SW 1271 (cell line): ENCODE data around the gene MYH1.
A peak's percentile ranks its signal among the peaks of the same experiment; 100 is the strongest.
"Not testable (repeated sequence)": the region's sequence is repeated elsewhere in the genome, so short reads cannot be mapped to it uniquely, and the experiment has no call there.

ENCODE experiments used
- DNase-seq, 2 experiments: peaks; one replicate each; lab custom pipeline; 2025; lab: John Stamatoyannopoulos, UW

MYH1 gene

GRCh38 chr17:10518271-10519037 lies at the start of gene MYH1:
Gene MYH1 (minus strand): TSS chr17:10518542. CDS start chr17:10516642, 1,900 bp downstream.
- DNase-seq = no peak

DNA sequence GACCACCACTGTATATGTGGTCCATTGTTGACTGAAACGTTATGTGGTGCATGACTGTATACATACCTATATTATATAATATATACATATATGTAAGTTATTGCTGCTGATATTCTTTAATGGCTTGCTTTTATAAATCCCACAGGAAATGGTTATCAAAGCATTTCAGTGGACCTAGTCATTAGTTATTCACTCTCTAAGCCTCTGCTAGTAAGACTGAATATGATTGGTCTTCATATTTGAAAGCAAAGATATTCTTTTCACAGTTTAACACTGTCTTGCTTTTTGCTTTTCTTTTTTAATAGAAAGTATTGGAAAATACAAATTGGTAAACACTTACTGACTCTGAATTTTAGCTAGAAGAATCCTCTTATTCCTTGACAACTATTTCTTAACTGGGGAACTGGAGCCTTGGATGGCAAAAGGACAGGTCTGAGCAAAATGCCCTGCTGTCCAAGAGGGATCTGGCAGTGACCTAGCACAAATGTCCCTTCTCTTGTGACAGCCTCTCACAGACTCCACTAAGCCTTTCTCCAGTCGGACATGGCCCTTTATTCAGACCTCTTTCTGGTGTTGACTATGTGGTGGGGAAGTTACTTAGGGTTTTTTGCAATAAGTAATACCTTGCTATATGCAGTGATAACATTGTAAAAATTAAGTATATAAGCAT lies 45.8 kb upstream of the MYH1 start:
- DNase-seq = no peak

GRCh38 chr17:10558049-10558448 lies 39.7 kb upstream of the MYH1 start:
- DNase-seq = no peak

DNA sequence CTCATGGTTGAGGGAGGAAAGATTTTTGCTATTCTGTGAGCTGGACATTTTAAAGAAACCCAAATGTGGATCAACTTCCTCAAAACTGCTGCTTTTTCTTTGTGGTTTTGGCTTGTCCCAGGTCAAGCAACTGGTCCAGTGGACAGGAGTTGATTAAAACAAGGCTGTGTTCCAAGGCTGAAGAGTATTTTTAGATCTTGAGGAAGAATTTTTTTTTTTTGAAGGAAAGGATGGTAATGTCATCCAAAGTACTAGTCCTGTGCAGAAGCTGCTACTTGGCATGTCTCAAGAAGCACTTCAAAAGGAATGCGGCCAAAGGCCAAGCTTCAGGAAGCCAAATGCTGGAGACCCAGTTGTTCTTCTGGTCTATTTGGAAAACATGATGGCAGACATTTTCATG lies 39.1 kb upstream of the MYH1 start:
- no peak for DNase-seq

GRCh38 chr17:10556301-10557005 lies 38.1 kb upstream of the MYH1 start:
- no peak for DNase-seq

DNA sequence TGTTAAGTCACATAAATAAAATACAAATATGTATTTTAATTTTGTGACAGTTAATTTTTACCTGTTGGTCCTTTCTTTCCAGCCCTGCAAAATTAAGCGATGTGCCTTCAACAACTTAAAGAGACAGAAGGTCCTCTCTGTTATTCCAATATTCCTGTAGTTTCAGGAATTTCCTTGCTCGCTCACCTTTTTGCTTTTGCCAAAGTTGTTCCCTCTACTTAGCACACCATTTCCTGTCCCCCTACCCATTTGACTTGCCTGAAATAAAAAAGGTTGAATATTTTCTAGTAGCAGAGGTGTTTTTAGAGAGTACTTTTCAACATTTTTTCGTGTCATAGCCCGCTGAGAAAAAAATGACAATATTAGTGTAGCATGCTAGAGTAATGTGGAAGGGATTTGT lies 31.7 kb upstream of the MYH1 start:
- no peak for DNase-seq

DNA sequence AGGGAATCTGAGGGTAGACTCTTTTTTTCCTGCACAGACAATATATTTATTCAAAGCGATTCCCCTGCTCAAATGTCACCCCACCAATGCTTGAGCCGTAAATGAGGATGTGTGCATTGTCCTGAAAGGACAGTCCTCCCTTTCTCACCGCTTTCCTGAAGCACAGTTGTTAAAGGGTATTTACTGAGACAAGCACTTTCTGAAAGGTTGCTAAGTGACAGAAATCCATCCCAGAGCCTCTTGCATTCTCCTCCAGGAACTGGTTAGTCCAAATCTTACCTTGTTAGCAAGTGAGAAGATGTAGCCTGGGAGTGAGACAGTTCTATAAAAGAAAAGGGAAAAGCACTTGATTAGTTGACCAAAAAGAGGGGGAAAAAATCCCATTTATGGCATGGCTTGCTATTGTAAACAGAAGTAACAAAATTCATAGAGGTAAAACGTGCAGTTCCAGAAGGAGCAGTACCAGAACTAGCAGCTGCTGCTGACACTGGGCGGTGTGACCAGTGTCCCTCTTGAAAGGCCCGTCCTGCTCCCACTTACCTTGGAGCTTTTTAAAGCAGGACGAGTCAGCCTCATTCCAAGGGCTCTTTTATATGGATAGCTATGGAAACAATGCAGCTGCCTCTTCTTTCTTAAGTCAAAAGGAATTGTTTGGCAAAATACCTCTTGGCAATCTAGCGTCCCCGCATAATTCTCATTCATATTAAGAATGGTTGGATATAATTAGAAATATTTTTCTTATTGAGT lies 30.9 kb upstream of the MYH1 start, which contains the start of gene MYH2:
Gene MYH2, minus strand, starts transcription at position 563 of the 747 bp plus-strand sequence. CDS start 1,738 bp downstream, outside the sequence.
- DNase-seq = no peak

GRCh38 chr17:10547351-10547750 lies 29.0 kb upstream of the MYH1 start:
- no peak for DNase-seq

GRCh38 chr17:10543486-10543885 lies 25.1 kb upstream of the MYH1 start:
- DNase-seq = peak in 1 of 2 experiments; percentile 37

DNA sequence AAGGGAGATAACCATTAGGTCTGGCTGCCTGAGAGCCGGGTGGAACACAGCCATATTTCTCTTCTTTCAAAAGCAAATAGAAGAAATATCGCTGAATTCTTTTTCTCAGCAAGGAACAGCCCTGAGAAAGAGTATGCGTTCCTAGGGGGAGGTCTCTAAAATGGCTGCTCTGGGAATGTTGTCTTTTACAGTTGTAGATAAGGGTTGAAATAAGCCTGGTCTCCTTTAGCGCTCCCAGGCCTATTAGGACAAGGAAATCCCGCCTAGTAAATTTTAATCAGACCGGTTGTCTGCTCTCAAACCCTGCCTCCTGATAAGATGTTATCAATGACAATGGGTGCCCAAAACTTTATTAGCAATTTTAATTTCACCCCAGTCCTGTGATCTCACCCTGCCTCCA lies 22.8 kb upstream of the MYH1 start:
- DNase-seq = not testable (repeated sequence)

DNA sequence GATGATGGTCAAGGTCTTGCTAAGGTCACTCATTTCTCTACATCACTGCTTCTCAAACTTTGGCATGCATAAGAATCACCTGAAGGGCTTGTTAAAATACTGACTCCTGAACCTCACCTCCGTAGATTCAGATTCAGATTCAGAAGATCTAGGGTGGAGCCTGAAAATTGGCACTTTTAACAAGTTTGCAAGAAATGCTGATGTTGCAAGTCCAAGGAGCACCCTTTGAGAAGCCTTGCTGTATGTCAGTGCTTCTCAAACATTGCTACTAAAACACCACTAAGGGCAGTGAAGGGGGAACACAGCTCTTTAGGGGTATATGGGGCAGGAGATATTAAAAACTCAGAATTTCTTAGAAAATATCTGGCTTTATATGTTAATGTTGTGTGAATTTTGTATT lies 13.7 kb upstream of the MYH1 start:
- no peak for DNase-seq

DNA sequence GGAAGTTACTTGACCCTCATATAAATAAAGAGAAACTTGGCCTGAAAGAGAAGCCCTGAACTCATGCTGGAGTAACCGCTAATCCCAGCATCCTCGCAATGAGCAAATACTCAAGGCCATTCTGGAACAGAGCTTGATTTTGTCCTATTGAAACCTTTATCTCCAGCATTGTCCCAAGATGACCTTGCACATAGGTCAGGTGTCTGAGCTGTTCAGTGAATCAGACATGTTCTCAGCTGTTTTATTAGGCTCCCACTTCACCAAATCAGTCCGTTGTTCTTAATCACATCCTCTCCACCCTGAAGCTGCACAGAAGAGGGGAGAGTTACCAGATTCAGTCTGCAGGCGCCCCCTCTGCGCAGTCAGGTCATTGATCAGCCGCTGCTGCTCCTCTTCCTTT lies 9.1 kb upstream of the MYH1 start:
- DNase-seq = no peak

- no peak for DNase-seq
Measured at GRCh38 chr17:10526517-10526916, 8.2 kb upstream of the MYH1 start.

DNA sequence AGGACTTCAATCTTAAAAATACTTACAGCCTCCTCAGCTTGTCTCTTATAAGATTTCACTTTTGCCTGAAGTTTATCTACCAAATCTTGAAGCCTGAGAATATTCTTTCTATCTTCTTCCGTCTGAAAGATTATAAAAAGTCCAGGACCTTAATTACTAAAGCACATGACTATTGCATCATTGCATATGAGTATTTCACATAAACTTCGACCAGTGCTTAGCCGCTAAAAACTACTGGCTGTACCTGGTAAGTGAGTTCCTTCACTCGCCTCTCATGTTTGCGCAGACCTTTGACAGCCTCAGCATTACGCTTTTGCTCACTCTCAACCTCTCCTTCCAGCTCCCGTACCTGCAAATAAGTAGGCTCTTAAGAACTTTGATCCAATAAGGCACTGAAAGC lies 4.7 kb upstream of the MYH1 start:
- no peak for DNase-seq

- DNase-seq = no peak
Measured at GRCh38 chr17:10521949-10522348, 3.6 kb upstream of the MYH1 start.

DNA sequence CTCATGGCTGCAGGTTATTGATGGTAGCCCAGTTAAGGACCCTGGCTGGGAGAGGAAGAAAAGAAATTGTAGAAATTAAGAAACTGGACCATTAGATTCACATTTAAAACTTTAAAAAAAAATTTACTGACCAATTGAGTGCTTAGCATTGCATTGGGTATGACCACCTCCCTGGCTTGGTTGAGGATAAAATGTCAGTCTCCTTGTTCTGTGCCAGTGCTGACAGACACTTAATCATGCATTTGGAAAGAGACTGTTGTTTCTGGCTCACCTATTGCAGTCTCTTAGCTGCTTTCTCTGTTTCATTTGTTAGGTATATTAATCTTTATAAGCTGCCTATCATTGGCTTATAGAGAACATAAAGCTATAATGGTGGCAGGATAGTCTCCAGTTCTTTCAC lies 1.7 kb downstream of the MYH1 start:
- no peak for DNase-seq

- DNase-seq = no peak
Measured at GRCh38 chr17:10516065-10516464, 2.3 kb downstream of the MYH1 start.

- DNase-seq = no peak
Measured at GRCh38 chr17:10513299-10514067, 4.9 kb downstream of the MYH1 start.

DNA sequence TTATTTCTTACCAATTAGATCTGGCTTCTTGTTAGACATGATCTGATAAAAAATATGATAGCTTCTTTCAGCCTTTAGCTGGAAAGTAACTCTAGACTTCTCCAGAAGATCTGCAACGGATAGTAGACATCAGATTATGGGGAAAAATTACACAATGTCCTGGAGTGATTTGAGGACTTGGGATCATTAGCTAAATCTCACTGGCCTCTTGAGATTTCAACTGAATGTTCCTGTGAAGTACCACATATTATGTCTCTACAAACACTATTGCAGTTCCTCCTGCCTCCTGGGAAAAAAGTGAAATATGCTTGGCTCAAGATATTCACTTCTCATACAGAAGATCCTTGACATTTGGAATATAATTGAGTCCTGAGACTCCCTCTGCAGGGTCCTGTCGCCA lies 5.5 kb downstream of the MYH1 start:
- DNase-seq = no peak

GRCh38 chr17:10499950-10500349 lies 18.4 kb downstream of the MYH1 start:
- no peak for DNase-seq

GRCh38 chr17:10492004-10492403 lies 26.3 kb downstream of the MYH1 start:
- no peak for DNase-seq
